Stimulated activated CD4-positive, alpha-beta T cell treated with anti-CD3 and anti-CD28 coated beads, TNF-alpha, amount 100 ng/mL, for 4 hours (primary cell): ENCODE results near the gene CHRND.

Experiments used
- DNase-seq, 3 experiments: peaks; one replicate each; pipeline ENCODE4 v3.0.0-alpha.2; 2020; ENCODE audit warnings: low read depth in 3 of 3

CHRND gene

GRCh38 chr2:232525791-232526371, at the start of gene CHRND:
CHRND (plus strand) TSS chr2:232526160; CDS start chr2:232526216, 56 bp downstream.
- DNase-seq = no peak

GRCh38 chr2:232476791-232477190, 49.2 kb upstream of the CHRND start:
- DNase-seq = no peak

GRCh38 chr2:232477751-232478510, 48.0 kb upstream of the CHRND start:
- no peak for DNase-seq

GRCh38 chr2:232478571-232479340, 47.2 kb upstream of the CHRND start:
- DNase-seq = no peak

- no peak for DNase-seq
These were observed 46.4 kb upstream of the CHRND start for GRCh38 chr2:232479341-232480200.

- no peak for DNase-seq
These were observed 45.5 kb upstream of the CHRND start for GRCh38 chr2:232480201-232481190.

GRCh38 chr2:232481322-232482140, 44.4 kb upstream of the CHRND start:
- no peak for DNase-seq

GRCh38 chr2:232482301-232483238, 43.4 kb upstream of the CHRND start:
- no peak for DNase-seq

GRCh38 chr2:232483311-232483922, 42.5 kb upstream of the CHRND start:
- no peak for DNase-seq

GRCh38 chr2:232483923-232484627, 41.9 kb upstream of the CHRND start:
- no peak for DNase-seq

GRCh38 chr2:232484628-232485347, 41.2 kb upstream of the CHRND start:
- no peak for DNase-seq

- DNase-seq = no peak
These were observed 40.6 kb upstream of the CHRND start for GRCh38 chr2:232485348-232485756.

GRCh38 chr2:232485757-232486557, 40.0 kb upstream of the CHRND start:
- no peak for DNase-seq

GRCh38 chr2:232486558-232487384, 39.2 kb upstream of the CHRND start:
- no peak for DNase-seq
